A673 (cell line): Measurements from ENCODE around the gene GNAT1.

ENCODE experiments used
- CTCF ChIP-seq: fragments of 300-800, 200-600 bp; sonication (generic); conservative IDR thresholded peaks from 2 replicates; pipeline ENCODE4 v1.5.1; 2017; ENCODE audit warnings: low read depth, mild to moderate bottlenecking, antibody characterized with exemption, low read length, moderate library complexity, mixed read lengths
- EZH2 ChIP-seq: fragments of 200-600 bp; sonication (generic); IDR thresholded peaks from 2 replicates; pipeline ENCODE4 v1.6.1; 2017; ENCODE audit warnings: borderline replicate concordance, low read depth, mild to moderate bottlenecking, mixed read lengths, antibody characterized with exemption, low read length; ENCODE audit not compliant: poor library complexity, severe bottlenecking

DNA sequence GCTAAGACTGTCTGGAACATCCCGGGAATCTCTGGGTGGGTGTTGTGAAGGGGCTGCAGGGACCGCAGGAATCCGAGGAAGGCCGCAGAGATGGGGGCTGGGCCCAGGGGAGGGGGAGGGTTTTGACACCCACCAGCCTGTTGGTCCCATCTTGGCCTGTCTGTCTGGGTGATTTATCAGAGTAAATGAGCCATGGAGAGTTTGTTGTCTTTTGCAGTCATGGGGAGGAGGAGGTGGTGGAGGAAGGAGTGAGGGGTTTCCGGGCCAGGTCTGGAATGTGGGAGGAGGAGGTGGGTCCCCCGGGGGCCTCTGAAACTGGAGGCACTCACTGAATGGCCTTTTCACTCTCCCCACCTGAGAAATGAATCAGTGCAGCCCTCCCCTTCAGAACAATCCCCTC is 24.8 kb upstream of the GNAT1 start:
- TF ChIP-seq CTCF (no peak), EZH2 (no peak)
